Skeletal muscle satellite cell (primary cell): Measurements from ENCODE around the gene TCIRG1.

Experiments
- H3K27me3 ChIP-seq: 2 replicates; pipeline ENCODE4 v1.7.0; 2013; ENCODE audit warnings: low read length; ENCODE audit not compliant: control insufficient read depth, insufficient read depth
- H3K36me3 ChIP-seq: 2 replicates; pipeline ENCODE4 v1.7.0; 2013; ENCODE audit warnings: mild to moderate bottlenecking, control low read depth, low read length; ENCODE audit not compliant: insufficient read depth
- H3K4me1 ChIP-seq: 2 replicates; pipeline ENCODE4 v1.7.0; 2013; ENCODE audit warnings: low read length; ENCODE audit not compliant: control insufficient read depth, insufficient read depth
- H3K4me2 ChIP-seq: 2 replicates; pipeline ENCODE4 v1.7.0; 2013; ENCODE audit warnings: mild to moderate bottlenecking, low read length
- H3K4me3 ChIP-seq: 2 replicates; pipeline ENCODE4 v1.7.0; 2013; ENCODE audit warnings: low read length
- H3K9ac ChIP-seq: 2 replicates; pipeline ENCODE4 v1.7.0; 2013; ENCODE audit warnings: mild to moderate bottlenecking, low read depth, low read length, moderate library complexity
- H3K9me3 ChIP-seq: replicated peaks from 2 replicates; pipeline ENCODE4 v1.7.0; 2013; ENCODE audit warnings: mild to moderate bottlenecking, control low read depth, low read length

The TCIRG1 gene

DNA sequence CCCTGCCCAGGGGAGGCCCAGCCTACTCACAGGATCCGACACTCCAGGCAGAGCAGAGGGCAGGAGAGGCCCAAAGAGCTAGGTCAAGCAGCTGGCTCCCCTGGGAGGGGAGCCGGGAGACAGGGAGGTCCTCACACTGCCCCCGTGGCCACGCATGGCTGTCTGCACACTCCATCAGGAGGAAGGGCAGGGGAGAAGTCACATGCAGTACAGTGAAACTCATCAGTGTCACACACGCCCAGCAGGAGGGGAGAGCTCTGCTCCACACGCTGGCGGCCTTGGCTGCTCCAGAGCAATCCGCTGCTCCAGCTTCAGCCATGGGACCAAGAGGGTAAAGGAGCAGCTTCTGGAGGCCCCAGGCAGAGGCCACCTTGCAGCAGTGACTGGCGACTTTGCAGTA, 14.3 kb downstream of the TCIRG1 start:
- Histone ChIP-seq H3K27me3 (no peaks in the 10 kb centered on the region), H3K36me3 (peaks cover 43% of the 10 kb centered on the region), H3K4me3 (no peak overlapping the region), H3K9me3 (no peaks in the 10 kb centered on the region), H3K9ac (no peak overlapping the region), H3K4me1 (no peaks in the 10 kb centered on the region), H3K4me2 (no peak overlapping the region)

DNA sequence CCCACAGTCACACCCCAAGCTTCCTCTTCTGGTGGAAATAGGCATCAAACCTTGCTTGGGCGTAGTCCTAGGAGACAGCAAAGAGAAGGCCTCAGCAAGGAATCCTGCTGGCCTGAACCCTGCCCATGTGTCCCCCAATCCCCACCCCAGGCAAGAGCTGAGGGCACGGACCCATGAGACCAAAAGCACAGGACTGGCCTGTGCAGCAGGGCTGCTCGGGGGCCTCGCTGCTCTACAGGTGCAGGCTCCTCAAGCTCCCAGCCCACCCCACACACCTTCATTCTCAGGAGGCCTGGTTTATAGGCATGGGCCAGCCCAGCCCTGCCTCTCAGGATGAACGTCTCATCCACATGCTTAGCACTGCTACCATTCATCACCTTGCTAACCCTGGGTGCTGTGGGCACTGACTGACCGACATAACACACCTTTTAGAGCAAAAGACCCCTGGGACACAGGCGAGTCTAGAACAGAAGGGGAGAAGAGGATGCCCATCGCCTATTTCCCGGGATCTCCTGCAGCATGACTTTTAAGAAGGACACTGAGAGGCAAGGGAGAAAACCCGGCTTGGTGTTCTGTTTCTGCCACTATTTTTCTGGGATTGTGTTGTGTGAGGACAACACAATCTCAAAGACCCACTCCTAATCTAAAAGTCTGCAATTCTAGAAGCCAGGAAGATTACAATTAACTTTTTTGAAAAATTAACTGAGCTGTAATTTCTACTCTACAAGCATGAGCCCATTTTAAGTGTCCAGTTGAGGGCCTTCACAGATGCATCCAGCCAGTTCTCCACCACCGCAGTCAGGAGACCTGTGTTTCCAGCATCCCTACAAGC, 15.4 kb downstream of the TCIRG1 start:
- Histone ChIP-seq H3K4me1 (no peaks in the 10 kb centered on the region), H3K9ac (no peak overlapping the region), H3K4me3 (no peak overlapping the region), H3K36me3 (peaks cover 41% of the 10 kb centered on the region), H3K4me2 (no peak overlapping the region), H3K27me3 (no peaks in the 10 kb centered on the region), H3K9me3 (no peaks in the 10 kb centered on the region)

DNA sequence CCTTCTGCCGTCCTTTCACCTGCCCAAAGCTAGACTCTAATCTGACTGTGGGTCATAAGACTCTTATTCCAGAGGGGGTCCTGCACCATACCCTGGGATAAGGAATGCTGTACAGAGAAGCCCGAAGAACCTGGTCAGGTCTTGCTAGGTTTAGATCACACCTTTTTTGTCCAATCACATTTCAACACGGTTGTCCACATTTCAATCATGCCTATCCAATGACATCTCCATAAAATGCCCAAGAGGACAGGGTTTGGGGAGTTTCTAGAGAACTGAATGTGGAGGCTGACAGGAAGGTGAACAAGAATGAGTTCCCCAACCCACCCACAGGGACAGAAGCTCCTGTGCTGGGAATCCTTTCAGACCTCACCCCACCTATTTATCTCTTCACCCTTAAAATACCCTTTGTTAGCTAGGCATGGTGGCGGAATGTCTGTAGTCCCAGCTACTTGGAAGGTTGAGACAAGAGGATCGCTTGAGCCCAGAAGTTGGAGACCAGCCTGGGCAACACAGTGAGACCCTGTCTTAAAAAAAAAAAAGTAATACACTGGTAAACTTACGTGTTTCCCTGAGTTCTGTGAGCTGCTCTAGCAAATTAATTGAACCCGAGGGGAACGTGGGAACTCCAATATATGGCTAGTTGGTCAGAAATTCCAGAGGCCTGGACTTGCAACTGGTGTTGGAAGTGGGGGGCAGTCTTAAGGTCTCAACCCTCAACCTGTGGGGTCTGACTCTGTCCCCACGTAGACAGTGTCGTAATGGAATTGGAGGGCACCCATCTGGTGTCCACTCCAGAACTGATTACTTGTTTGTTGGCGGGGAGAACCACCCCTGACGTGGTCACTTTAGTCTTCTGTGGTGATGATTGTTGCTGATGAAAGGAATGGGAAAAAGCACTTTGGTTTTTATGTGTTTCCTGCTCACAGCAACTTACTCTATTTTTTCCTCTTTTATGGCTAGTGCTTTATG, 17.8 kb downstream of the TCIRG1 start:
- H3K4me3 ChIP-seq: no peak overlapping the region
- H3K36me3 ChIP-seq: peaks cover 17% of the 10 kb centered on the region
- H3K27me3 ChIP-seq: no peaks in the 10 kb centered on the region
- H3K9ac ChIP-seq: no peak overlapping the region
- no peaks in the 10 kb centered on the region for H3K4me1 ChIP-seq
- no peaks in the 10 kb centered on the region for H3K9me3 ChIP-seq
- no peak overlapping the region for H3K4me2 ChIP-seq

GRCh38 chr11:68057807-68058206, 19.0 kb downstream of the TCIRG1 start:
- Histone ChIP-seq H3K27me3 (no peaks in the 10 kb centered on the region), H3K4me2 (no peak overlapping the region), H3K4me3 (no peak overlapping the region), H3K9me3 (no peaks in the 10 kb centered on the region), H3K36me3 (peaks cover 18% of the 10 kb centered on the region), H3K9ac (no peak overlapping the region), H3K4me1 (no peaks in the 10 kb centered on the region)

- Histone ChIP-seq H3K36me3 (peaks cover 35% of the 10 kb centered on the region), H3K4me2 (no peak overlapping the region), H3K4me3 (no peak overlapping the region), H3K27me3 (no peaks in the 10 kb centered on the region), H3K9ac (no peak overlapping the region), H3K9me3 (no peaks in the 10 kb centered on the region), H3K4me1 (no peaks in the 10 kb centered on the region)
Observed at GRCh38 chr11:68061508-68061907, 22.7 kb downstream of the TCIRG1 start.

- no peaks in the 10 kb centered on the region for H3K27me3 ChIP-seq
- no peaks in the 10 kb centered on the region for H3K9me3 ChIP-seq
- no peak overlapping the region for H3K9ac ChIP-seq
- H3K4me1 ChIP-seq: no peaks in the 10 kb centered on the region
- H3K4me3 ChIP-seq: no peak overlapping the region
- peaks cover 37% of the 10 kb centered on the region for H3K36me3 ChIP-seq
- no peak overlapping the region for H3K4me2 ChIP-seq
Observed at GRCh38 chr11:68064926-68065325, 26.1 kb downstream of the TCIRG1 start.

GRCh38 chr11:68065841-68066240, 27.0 kb downstream of the TCIRG1 start:
- Histone ChIP-seq H3K36me3 (peaks cover 38% of the 10 kb centered on the region), H3K9ac (no peak overlapping the region), H3K4me2 (no peak overlapping the region), H3K9me3 (no peaks in the 10 kb centered on the region), H3K4me1 (no peaks in the 10 kb centered on the region), H3K4me3 (no peak overlapping the region), H3K27me3 (no peaks in the 10 kb centered on the region)

DNA sequence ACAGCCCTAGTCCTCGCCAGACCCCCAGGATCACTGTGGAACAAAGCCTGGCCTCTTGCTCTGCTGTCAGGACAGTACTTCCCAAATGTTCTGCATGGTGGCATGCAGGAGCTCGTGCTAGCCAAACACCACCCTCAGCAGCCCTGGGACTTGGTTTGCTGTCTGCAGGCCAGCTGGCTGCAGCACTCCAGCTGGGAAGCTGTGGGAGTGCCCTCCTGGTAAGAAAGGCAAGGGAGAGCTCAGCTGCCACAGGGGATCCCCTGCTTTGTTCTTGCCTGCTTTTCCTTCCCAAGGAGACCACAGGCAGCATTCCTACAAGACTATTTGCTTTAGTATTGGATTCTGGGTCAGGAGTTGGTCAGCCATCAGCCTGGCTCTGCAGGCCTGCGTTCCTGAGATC, 27.9 kb downstream of the TCIRG1 start:
- Histone ChIP-seq H3K4me2 (no peak overlapping the region), H3K9ac (no peak overlapping the region), H3K4me1 (no peaks in the 10 kb centered on the region), H3K4me3 (no peak overlapping the region), H3K9me3 (no peaks in the 10 kb centered on the region), H3K36me3 (peaks cover 43% of the 10 kb centered on the region), H3K27me3 (no peaks in the 10 kb centered on the region)

- Histone ChIP-seq H3K9ac (no peak overlapping the region), H3K36me3 (peaks cover 35% of the 10 kb centered on the region), H3K9me3 (no peaks in the 10 kb centered on the region), H3K27me3 (no peaks in the 10 kb centered on the region), H3K4me1 (no peaks in the 10 kb centered on the region), H3K4me2 (no peak overlapping the region), H3K4me3 (no peak overlapping the region)
Observed at GRCh38 chr11:68067991-68068390, 29.2 kb downstream of the TCIRG1 start.

- H3K36me3 ChIP-seq: peaks cover 17% of the 10 kb centered on the region
- no peak overlapping the region for H3K9ac ChIP-seq
- H3K4me2 ChIP-seq: no peak overlapping the region
- no peaks in the 10 kb centered on the region for H3K9me3 ChIP-seq
- no peaks in the 10 kb centered on the region for H3K27me3 ChIP-seq
- H3K4me1 ChIP-seq: no peaks in the 10 kb centered on the region
- no peak overlapping the region for H3K4me3 ChIP-seq
Observed at GRCh38 chr11:68071281-68072048, 32.6 kb downstream of the TCIRG1 start.
